ENCODE measurements around the gene SF3A2.
"Not testable (repeated sequence)": the region's sequence is repeated elsewhere in the genome, so short reads cannot be mapped to it uniquely, and the experiment has no call there.

The SF3A2 gene

GRCh38 chr19:2275588-2276428, 39.2 kb downstream of the SF3A2 start:
- TF ChIP-seq MAX (IDR thresholded peaks at IDR 0.05; ENCODE audit: low read depth, low read length) (no peak), POLR2A (IDR thresholded peaks at IDR 0.05; ENCODE audit: extremely low read depth, insufficient read length) (no peak), MYC (IDR thresholded peaks at IDR 0.05; ENCODE audit: low read depth, low read length) (no peak), CTCF (IDR thresholded peaks at IDR 0.05; ENCODE audit: low read depth, low read length) (no peak)
- no peak overlapping the region for H3K4me3 ChIP-seq (ENCODE audit: low read depth, low read length)

GRCh38 chr19:2276429-2276986, 39.9 kb downstream of the SF3A2 start:
- no peak for TF ChIP-seq CTCF (IDR thresholded peaks at IDR 0.05; ENCODE audit: low read depth, low read length)
- no peak for TF ChIP-seq MYC (IDR thresholded peaks at IDR 0.05; ENCODE audit: low read depth, low read length)
- no peak for TF ChIP-seq POLR2A (IDR thresholded peaks at IDR 0.05; ENCODE audit: extremely low read depth, insufficient read length)
- TF ChIP-seq MAX (IDR thresholded peaks at IDR 0.05; ENCODE audit: low read depth, low read length): no peak
- no peak overlapping the region for H3K4me3 ChIP-seq (ENCODE audit: low read depth, low read length)
- no peak for DNase-seq (ENCODE audit: low read depth)

More at GRCh38 chr19:2275588-2276428, 39.2 kb downstream of the SF3A2 start:
- DNase-seq (ENCODE audit: low read depth): no peak

GRCh38 chr19:2277138-2277537, 40.5 kb downstream of the SF3A2 start:
- H3K4me3 ChIP-seq (ENCODE audit: low read depth, low read length): no peak overlapping the region
- no peak for TF ChIP-seq CTCF (IDR thresholded peaks at IDR 0.05; ENCODE audit: low read depth, low read length)

GRCh38 chr19:2278459-2279158, 42.0 kb downstream of the SF3A2 start:
- TF ChIP-seq MYC (IDR thresholded peaks at IDR 0.05; ENCODE audit: low read depth, low read length): no peak
- TF ChIP-seq CTCF (IDR thresholded peaks at IDR 0.05; ENCODE audit: low read depth, low read length): no peak
- TF ChIP-seq MAX (IDR thresholded peaks at IDR 0.05; ENCODE audit: low read depth, low read length): no peak
- TF ChIP-seq POLR2A (IDR thresholded peaks at IDR 0.05; ENCODE audit: extremely low read depth, insufficient read length): no peak
- no peak for DNase-seq (ENCODE audit: low read depth)
- no peak overlapping the region for H3K4me3 ChIP-seq (ENCODE audit: low read depth, low read length)

More at GRCh38 chr19:2277138-2277537, 40.5 kb downstream of the SF3A2 start:
- no peak for DNase-seq (ENCODE audit: low read depth)

GRCh38 chr19:2280633-2281264, 44.1 kb downstream of the SF3A2 start:
- DNase-seq (ENCODE audit: low read depth): no peak
- H3K4me3 ChIP-seq (ENCODE audit: low read depth, low read length): no peak overlapping the region
- TF ChIP-seq MAX (IDR thresholded peaks at IDR 0.05; ENCODE audit: low read depth, low read length): no peak
- TF ChIP-seq CTCF (IDR thresholded peaks at IDR 0.05; ENCODE audit: low read depth, low read length): no peak
- TF ChIP-seq POLR2A (IDR thresholded peaks at IDR 0.05; ENCODE audit: extremely low read depth, insufficient read length): no peak
- no peak for TF ChIP-seq MYC (IDR thresholded peaks at IDR 0.05; ENCODE audit: low read depth, low read length)

GRCh38 chr19:2281265-2282061, 44.8 kb downstream of the SF3A2 start:
- H3K4me3 ChIP-seq (ENCODE audit: low read depth, low read length); DNase-seq (ENCODE audit: low read depth): not testable (repeated sequence)
